ENCODE measurements around the gene STK16. TPM values are rescaled to one million over a fixed set of nuclear protein-coding genes. Genes with fewer than 3 reads are reported as not detected.
A peak's percentile ranks its signal among the peaks of the same experiment; 100 is the strongest.

STK16 gene
- total RNA-seq, 4 donors from 2014 or later: 18.7 to 44.8 (median 28.2) TPM

- peak within 1 kb of the TSS; percentile 90 to 98 (median 95) for H3K27ac ChIP-seq
Observed at GRCh38 chr2:219218732-219219701, 26.3 kb upstream of the STK16 start, which contains the start of gene ABCB6. Gene ABCB6, minus strand, starts transcription at chr2:219218958. Its CDS starts 285 bp downstream, at chr2:219218673.

DNA sequence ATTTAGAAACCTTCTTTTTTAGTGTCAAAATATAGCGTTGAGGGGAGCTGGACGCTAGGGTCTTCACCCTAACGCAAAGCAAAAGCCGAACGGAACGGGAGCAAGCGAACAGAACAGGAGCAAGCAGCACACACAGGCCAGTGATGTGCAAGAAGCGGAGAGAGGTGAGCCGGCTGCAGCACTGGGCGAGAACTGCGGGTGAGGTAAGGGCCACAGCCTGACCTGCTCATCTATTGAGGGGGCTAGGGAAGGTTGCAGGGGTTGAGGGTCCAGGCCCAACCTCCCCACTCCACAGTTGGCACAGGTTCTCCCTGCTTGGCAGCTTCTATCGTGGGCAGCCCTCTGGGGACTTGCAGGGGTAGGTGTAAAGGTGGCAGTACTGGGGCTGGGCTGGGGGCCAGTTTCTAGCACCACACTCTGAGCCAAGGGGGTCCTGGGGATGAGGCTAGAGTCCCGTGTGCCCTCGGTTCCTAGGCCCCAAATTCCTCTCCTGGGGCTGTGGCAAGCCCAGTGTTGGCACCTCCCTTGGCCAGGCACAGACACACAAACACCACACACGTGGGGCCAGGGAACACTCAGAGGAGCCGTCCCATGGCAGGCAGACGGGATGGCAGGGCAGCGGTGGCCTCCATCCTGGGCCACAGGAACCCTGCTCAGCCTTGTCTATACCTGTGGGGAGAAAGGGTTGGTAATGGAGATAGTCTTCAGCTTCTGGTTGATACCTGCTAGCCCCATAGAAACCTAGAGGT, 25.3 kb upstream of the STK16 start:
- intact Hi-C loops (cut with DNase I; ENCODE audit: low total_unique reads): loop anchor here (10.0 kb wide), 2 partner anchors 55 to 75 kb away; partner anchors contain the start of gene NHEJ1
- Histone ChIP-seq H3K9me3 (no peaks in the 10 kb centered on the region), H3K36me3 (peaks cover 0 to 49% (median 20%) of the 10 kb centered on the region in 4 donors), H3K4me1 (peaks cover 19 to 37% (median 30%) of the 10 kb centered on the region in 4 donors), H3K27me3 (no peaks in the 10 kb centered on the region), H3K4me3 (no peak overlapping the region), H3K27ac (peak overlapping the region in 2 of 4 donors; percentile 94 to 98)
- in situ Hi-C loops (cut with MboI; ENCODE audit: low pct_ligation_motif_present in 1 of 4, low pct_unique_long_range_greater_than_20kb in 1 of 4, low sequenced_read_pairs in 3 of 4): loop anchor here in 1 of 4 donors (10.0 kb wide), 1 partner anchor 55 kb away; the partner anchor contains the start of gene NHEJ1
- WGBS, 2 donors (ENCODE audit: low coverage in 1 of 2): 91% methylated on average over 18 of the region's 18 CpGs; no CpG with 5 or more reads in 1 of the 2 donors
- TF ChIP-seq EP300 (IDR thresholded peaks at IDR 0.05; ENCODE audit: low read depth): no peak
- TF ChIP-seq CTCF (IDR thresholded peaks at IDR 0.05): no peak
- TF ChIP-seq POLR2A (IDR thresholded peaks at IDR 0.05): no peak
- no peak for TF ChIP-seq POLR2AphosphoS5 (IDR thresholded peaks at IDR 0.05)
- no peak for DNase-seq

More at GRCh38 chr2:219218732-219219701, 26.3 kb upstream of the STK16 start, which contains the start of gene ABCB6:
- intact Hi-C loops (cut with DNase I; ENCODE audit: low total_unique reads) (no loop called here), in situ Hi-C loops (cut with MboI; ENCODE audit: low pct_ligation_motif_present in 1 of 4, low pct_unique_long_range_greater_than_20kb in 1 of 4, low sequenced_read_pairs in 3 of 4) (loop anchor here in 1 of 4 donors (10.0 kb wide), 1 partner anchor 54 kb away; the partner anchor contains the start of gene NHEJ1)
- Histone ChIP-seq H3K4me3 (peak within 1 kb of the TSS; percentile 36 to 59 (median 50)), H3K27me3 (no peaks in the 10 kb centered on the region), H3K36me3 (peaks cover 0 to 40% (median 15%) of the 10 kb centered on the region in 4 donors), H3K4me1 (peaks cover 19 to 37% (median 30%) of the 10 kb centered on the region in 4 donors), H3K9me3 (no peaks in the 10 kb centered on the region)
- TF ChIP-seq POLR2AphosphoS5 (IDR thresholded peaks at IDR 0.05) (peak; percentile 79 to 83 (median 82)), POLR2A (IDR thresholded peaks at IDR 0.05) (peak; percentile 60), CTCF (IDR thresholded peaks at IDR 0.05) (no peak), EP300 (IDR thresholded peaks at IDR 0.05; ENCODE audit: low read depth) (no peak)
- WGBS, 2 donors (ENCODE audit: low coverage in 1 of 2): 47% methylated on average over 35 of the region's 71 CpGs; no CpG with 5 or more reads in 1 of the 2 donors
- peak; percentile 96 for DNase-seq

DNA sequence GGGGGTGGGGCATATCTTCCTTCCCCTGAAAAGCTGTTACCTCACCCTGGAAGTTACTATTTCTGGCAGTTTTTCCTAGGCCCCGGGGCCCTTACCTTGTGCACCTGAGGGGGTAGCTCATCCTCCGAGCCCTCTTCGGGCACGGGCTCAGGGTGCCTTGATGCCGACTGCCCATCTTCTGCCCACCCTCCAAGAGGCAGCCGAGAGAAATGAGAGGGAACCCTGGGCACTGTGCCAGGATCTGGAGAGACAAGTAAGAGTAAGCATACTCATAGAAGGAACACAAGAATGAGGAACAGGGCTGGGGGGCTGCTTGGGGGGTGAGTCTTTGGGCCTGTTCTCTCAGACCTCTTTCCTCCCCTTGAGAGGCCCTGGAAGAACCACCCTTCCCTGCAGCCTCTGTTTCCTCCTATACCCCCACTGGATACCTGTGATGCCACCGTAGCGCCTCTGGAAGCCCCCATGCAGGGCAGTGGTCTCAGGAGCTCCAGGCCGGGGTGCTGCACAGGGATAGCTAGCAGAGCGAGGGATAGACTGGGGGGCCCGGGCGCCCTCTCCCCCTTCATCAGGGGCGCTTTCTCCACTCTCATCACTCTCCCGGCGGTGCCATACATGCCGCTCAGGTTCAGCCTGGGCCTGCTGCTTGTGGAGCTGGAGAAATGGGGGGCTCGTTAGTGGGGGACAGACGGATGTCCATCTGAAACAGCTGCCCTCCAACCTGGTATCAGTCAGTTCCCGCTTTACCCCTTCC, 24.5 kb upstream of the STK16 start:
- Histone ChIP-seq H3K4me3 (no peak overlapping the region), H3K4me1 (peaks cover 19 to 37% (median 30%) of the 10 kb centered on the region in 4 donors), H3K27ac (no peak overlapping the region), H3K27me3 (no peaks in the 10 kb centered on the region), H3K9me3 (no peaks in the 10 kb centered on the region), H3K36me3 (peaks cover 0 to 55% (median 24%) of the 10 kb centered on the region in 4 donors)
- in situ Hi-C loops (cut with MboI; ENCODE audit: low pct_ligation_motif_present in 1 of 4, low pct_unique_long_range_greater_than_20kb in 1 of 4, low sequenced_read_pairs in 3 of 4) (no loop called here), intact Hi-C loops (cut with DNase I; ENCODE audit: low total_unique reads) (loop anchor here (10.0 kb wide), 2 partner anchors 56 to 74 kb away; partner anchors contain the start of gene NHEJ1)
- WGBS, 2 donors (ENCODE audit: low coverage in 1 of 2): 93% methylated on average over 19 of the region's 19 CpGs; no CpG with 5 or more reads in 1 of the 2 donors
- no peak for TF ChIP-seq POLR2AphosphoS5 (IDR thresholded peaks at IDR 0.05)
- TF ChIP-seq POLR2A (IDR thresholded peaks at IDR 0.05): no peak
- no peak for TF ChIP-seq CTCF (IDR thresholded peaks at IDR 0.05)
- no peak for TF ChIP-seq EP300 (IDR thresholded peaks at IDR 0.05; ENCODE audit: low read depth)
- no peak for DNase-seq

Measured in transverse colon (tissue), 4 donors.